ENCODE results near the gene TNFRSF25. TPM values are rescaled to one million over a fixed set of nuclear protein-coding genes. Genes with fewer than 3 reads are reported as not detected.

Gene TNFRSF25
- total and polyA plus RNA-seq, 2 donors (not counting 3 experiments of a cell fraction or from before 2014, with no cell fraction given) = 33.9 to 38.8 TPM

DNA sequence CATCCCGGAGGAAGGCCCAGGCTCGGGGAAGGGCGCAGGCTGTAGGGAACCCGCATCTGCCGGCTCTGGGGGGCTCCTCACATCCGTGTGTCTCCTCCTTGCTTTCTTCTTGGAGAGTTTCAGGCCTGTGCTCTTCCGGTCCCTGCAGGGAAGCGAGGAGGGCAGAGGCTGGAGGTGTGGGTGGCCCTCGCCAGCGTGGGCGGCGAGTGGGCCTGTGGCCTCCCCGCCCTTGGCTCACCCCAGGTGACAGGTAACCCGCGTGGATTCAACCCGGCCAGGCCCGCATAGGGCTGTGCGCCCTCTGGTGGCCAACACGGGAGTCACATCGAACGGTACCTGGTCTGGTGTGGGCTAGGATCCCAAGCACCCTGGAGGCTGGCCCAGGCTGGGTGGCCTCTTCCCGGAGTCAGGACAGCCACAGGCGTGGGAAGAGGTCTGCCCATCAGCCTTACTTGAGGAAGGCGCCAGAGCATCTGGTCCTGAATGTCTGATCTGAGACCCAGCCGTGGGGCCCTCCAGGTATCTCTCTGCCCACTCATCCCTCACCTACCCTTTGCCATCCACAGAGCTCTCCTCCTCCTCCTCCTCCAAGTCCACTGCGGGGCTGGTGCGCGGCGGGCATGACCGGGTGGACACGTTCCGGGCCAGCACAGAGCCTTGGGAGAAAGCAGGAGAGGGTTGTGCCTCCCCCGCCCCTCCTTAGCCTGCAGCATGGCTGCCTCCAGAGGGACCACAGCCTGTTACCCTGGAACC is 9.6 kb upstream of the TNFRSF25 start:
- Histone ChIP-seq H3K4me3 (replicated peaks in 1 of 3; ENCODE audit: insufficient read depth in 1 of 3, low read depth in 1 of 3, low read length in 3 of 3) (no peak overlapping the region), H3K27me3 (ENCODE audit: control insufficient read depth in 2 of 2, insufficient read depth in 2 of 2, low read length in 2 of 2) (no peaks in the 10 kb centered on the region), H3K36me3 (ENCODE audit: control insufficient read depth in 2 of 2, extremely low read depth in 1 of 2, insufficient read depth in 2 of 2, low read length in 2 of 2) (peaks cover 10 to 41% of the 10 kb centered on the region in 2 experiments), H3K27ac (ENCODE audit: insufficient read depth, low read depth, low read length) (no peak overlapping the region), H3K4me2 (ENCODE audit: insufficient read depth, low read length) (no peak overlapping the region), H3K9ac (replicated peaks; ENCODE audit: extremely low read depth, insufficient read depth, low read length) (no peak overlapping the region), H2AFZ (ENCODE audit: low read depth, low read length) (no peak overlapping the region), H3K4me1 (ENCODE audit: control insufficient read depth, extremely low read depth, insufficient read depth, low read length) (no peaks in the 10 kb centered on the region), H4K20me1 (replicated peaks; ENCODE audit: control insufficient read depth, extremely low read depth, insufficient read depth, low read length) (no peaks in the 10 kb centered on the region), H3K9me3 (replicated peaks; ENCODE audit: control insufficient read depth, insufficient read depth, low read length) (no peaks in the 10 kb centered on the region), H3K79me2 (ENCODE audit: control insufficient read depth, insufficient read depth, low read length) (peaks cover 3% of the 10 kb centered on the region), H3K9me1 (replicated peaks; ENCODE audit: control insufficient read depth, extremely low read depth, insufficient read depth, low read length) (no peaks in the 10 kb centered on the region)
- ChIA-PET POLR2A (no interaction called here), CTCF (interaction anchor here (0.7 to 3.6 kb wide), 4 partner anchors 11 to 229 kb away, joined by 3 to 16 read pairs (median 4); no protein-coding TSS in a partner anchor)
- intact Hi-C loops (cut with micrococcal nuclease) = loop anchor here (1.0 kb wide), 1 partner anchor 10 kb away; no protein-coding TSS in a partner anchor
- TF ChIP-seq, protein P1, sequence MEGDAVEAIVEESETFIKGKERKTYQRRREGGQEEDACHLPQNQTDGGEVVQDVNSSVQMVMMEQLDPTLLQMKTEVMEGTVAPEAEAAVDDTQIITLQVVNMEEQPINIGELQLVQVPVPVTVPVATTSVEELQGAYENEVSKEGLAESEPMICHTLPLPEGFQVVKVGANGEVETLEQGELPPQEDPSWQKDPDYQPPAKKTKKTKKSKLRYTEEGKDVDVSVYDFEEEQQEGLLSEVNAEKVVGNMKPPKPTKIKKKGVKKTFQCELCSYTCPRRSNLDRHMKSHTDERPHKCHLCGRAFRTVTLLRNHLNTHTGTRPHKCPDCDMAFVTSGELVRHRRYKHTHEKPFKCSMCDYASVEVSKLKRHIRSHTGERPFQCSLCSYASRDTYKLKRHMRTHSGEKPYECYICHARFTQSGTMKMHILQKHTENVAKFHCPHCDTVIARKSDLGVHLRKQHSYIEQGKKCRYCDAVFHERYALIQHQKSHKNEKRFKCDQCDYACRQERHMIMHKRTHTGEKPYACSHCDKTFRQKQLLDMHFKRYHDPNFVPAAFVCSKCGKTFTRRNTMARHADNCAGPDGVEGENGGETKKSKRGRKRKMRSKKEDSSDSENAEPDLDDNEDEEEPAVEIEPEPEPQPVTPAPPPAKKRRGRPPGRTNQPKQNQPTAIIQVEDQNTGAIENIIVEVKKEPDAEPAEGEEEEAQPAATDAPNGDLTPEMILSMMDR (IDR thresholded peaks at IDR 0.05; ENCODE audit: extremely low read depth in 1 of 2, insufficient read depth in 1 of 2, low read depth in 1 of 2, low read length in 2 of 2) = peak; percentile 93 to 95
- no peak for TF ChIP-seq POLR2A (IDR thresholded peaks at IDR 0.05; ENCODE audit: low read depth, low read length)
- dilution Hi-C loops (cut with MboI; ENCODE audit: extremely low pct_ligation_motif_present, low sequenced_read_pairs) = no loop called here
- FAIRE-seq = peak; percentile 81
- no TSS peak for BruUV-seq (replicated peaks)
- DNase-seq (ENCODE audit: low read depth, low spot score) = no peak

- H3K27ac ChIP-seq (ENCODE audit: insufficient read depth, low read depth, low read length) = no peak overlapping the region
- no peak overlapping the region for H3K9ac ChIP-seq (replicated peaks; ENCODE audit: extremely low read depth, insufficient read depth, low read length)
- H3K36me3 ChIP-seq (ENCODE audit: control insufficient read depth in 2 of 2, extremely low read depth in 1 of 2, insufficient read depth in 2 of 2, low read length in 2 of 2) = peaks cover 10 to 48% of the 10 kb centered on the region in 2 experiments
- no peaks in the 10 kb centered on the region for H4K20me1 ChIP-seq (replicated peaks; ENCODE audit: control insufficient read depth, extremely low read depth, insufficient read depth, low read length)
- no peaks in the 10 kb centered on the region for H3K9me1 ChIP-seq (replicated peaks; ENCODE audit: control insufficient read depth, extremely low read depth, insufficient read depth, low read length)
- TF ChIP-seq POLR2AphosphoS5 (IDR thresholded peaks at IDR 0.05; ENCODE audit: insufficient read depth, low read depth, low read length) (no peak), FOS (IDR thresholded peaks at IDR 0.05; ENCODE audit: borderline replicate concordance, insufficient read depth, low read length) (no peak)
- peaks cover 2% of the 10 kb centered on the region for H3K79me2 ChIP-seq (ENCODE audit: control insufficient read depth, insufficient read depth, low read length)
- H3K4me2 ChIP-seq (ENCODE audit: insufficient read depth, low read length) = no peak overlapping the region
- no peaks in the 10 kb centered on the region for H3K9me3 ChIP-seq (replicated peaks; ENCODE audit: control insufficient read depth, insufficient read depth, low read length)
- H3K4me3 ChIP-seq (replicated peaks in 1 of 3; ENCODE audit: insufficient read depth in 1 of 3, low read depth in 1 of 3, low read length in 3 of 3) = no peak overlapping the region
- intact Hi-C loops (cut with micrococcal nuclease) (loop anchor here (1.0 kb wide), 1 partner anchor 10 kb away; no protein-coding TSS in a partner anchor), dilution Hi-C loops (cut with MboI; ENCODE audit: extremely low pct_ligation_motif_present, low sequenced_read_pairs) (no loop called here)
- no peaks in the 10 kb centered on the region for H3K27me3 ChIP-seq (ENCODE audit: control insufficient read depth in 2 of 2, insufficient read depth in 2 of 2, low read length in 2 of 2)
- no peak overlapping the region for H2AFZ ChIP-seq (ENCODE audit: low read depth, low read length)
- no peaks in the 10 kb centered on the region for H3K4me1 ChIP-seq (ENCODE audit: control insufficient read depth, extremely low read depth, insufficient read depth, low read length)
- no TSS peak for BruUV-seq (replicated peaks)
- DNase-seq (ENCODE audit: low read depth, low spot score) = no peak
- POLR2A ChIA-PET = no interaction called here
- CTCF ChIA-PET = interaction anchor here (0.6 to 3.6 kb wide), 2 partner anchors 11 to 48 kb away, joined by 3 to 16 read pairs; no protein-coding TSS in a partner anchor
- FAIRE-seq = no peak
These were observed 8.9 kb upstream of the TNFRSF25 start for GRCh38 chr1:6474815-6475282.
